ENCODE measurements around the gene RAB17. TPM values are rescaled to one million over a fixed set of nuclear protein-coding genes. Genes with fewer than 3 reads are reported as not detected.

The RAB17 gene
- polyA plus RNA-seq, 1 donor = 164 TPM

- no peaks in the 10 kb centered on the region for H3K36me3 ChIP-seq (ENCODE audit: control insufficient read depth, insufficient read depth, low read length)
- no peaks in the 10 kb centered on the region for H3K27me3 ChIP-seq (ENCODE audit: control insufficient read depth, insufficient read depth, low read length)
- no peak overlapping the region for H3K27ac ChIP-seq (ENCODE audit: low read length)
- no CpG with 5 or more reads among the region's 13 CpGs for WGBS (ENCODE audit: insufficient coverage, low lambda C conversion rate)
- no peaks in the 10 kb centered on the region for H3K9me3 ChIP-seq (ENCODE audit: control insufficient read depth, low read depth, low read length)
- peaks cover 7% of the 10 kb centered on the region for H3K4me1 ChIP-seq (ENCODE audit: control insufficient read depth, insufficient read depth, low read length)
- no peak for DNase-seq
- H3K4me3 ChIP-seq (ENCODE audit: low read length) = no peak overlapping the region
These were observed 43.6 kb downstream of the RAB17 start for GRCh38 chr2:237546876-237547395.

- no CpG with 5 or more reads among the region's 8 CpGs for WGBS (ENCODE audit: insufficient coverage, low lambda C conversion rate)
- Histone ChIP-seq H3K27ac (ENCODE audit: low read length) (no peak overlapping the region), H3K36me3 (ENCODE audit: control insufficient read depth, insufficient read depth, low read length) (no peaks in the 10 kb centered on the region), H3K27me3 (ENCODE audit: control insufficient read depth, insufficient read depth, low read length) (no peaks in the 10 kb centered on the region), H3K4me3 (ENCODE audit: low read length) (no peak overlapping the region), H3K4me1 (ENCODE audit: control insufficient read depth, insufficient read depth, low read length) (peaks cover 12% of the 10 kb centered on the region), H3K9me3 (ENCODE audit: control insufficient read depth, low read depth, low read length) (no peaks in the 10 kb centered on the region)
- no peak for DNase-seq
These were observed 44.3 kb downstream of the RAB17 start for GRCh38 chr2:237546040-237546875.

GRCh38 chr2:237542001-237542704 is 48.4 kb downstream of the RAB17 start:
- no peaks in the 10 kb centered on the region for H3K27me3 ChIP-seq (ENCODE audit: control insufficient read depth, insufficient read depth, low read length)
- no peak overlapping the region for H3K4me3 ChIP-seq (ENCODE audit: low read length)
- no peaks in the 10 kb centered on the region for H3K9me3 ChIP-seq (ENCODE audit: control insufficient read depth, low read depth, low read length)
- H3K36me3 ChIP-seq (ENCODE audit: control insufficient read depth, insufficient read depth, low read length) = no peaks in the 10 kb centered on the region
- no peak for DNase-seq
- no CpG with 5 or more reads among the region's 18 CpGs for WGBS (ENCODE audit: insufficient coverage, low lambda C conversion rate)
- H3K4me1 ChIP-seq (ENCODE audit: control insufficient read depth, insufficient read depth, low read length) = peaks cover 9% of the 10 kb centered on the region
- no peak overlapping the region for H3K27ac ChIP-seq (ENCODE audit: low read length)

GRCh38 chr2:237541243-237541642 is 49.3 kb downstream of the RAB17 start:
- Histone ChIP-seq H3K4me1 (ENCODE audit: control insufficient read depth, insufficient read depth, low read length) (peaks cover 9% of the 10 kb centered on the region), H3K27ac (ENCODE audit: low read length) (no peak overlapping the region), H3K36me3 (ENCODE audit: control insufficient read depth, insufficient read depth, low read length) (no peaks in the 10 kb centered on the region), H3K27me3 (ENCODE audit: control insufficient read depth, insufficient read depth, low read length) (no peaks in the 10 kb centered on the region), H3K4me3 (ENCODE audit: low read length) (no peak overlapping the region), H3K9me3 (ENCODE audit: control insufficient read depth, low read depth, low read length) (no peaks in the 10 kb centered on the region)
- DNase-seq = peak in 1 of 2 donors; percentile 61
- WGBS (ENCODE audit: insufficient coverage, low lambda C conversion rate) = no CpG with 5 or more reads among the region's 5 CpGs

- no peaks in the 10 kb centered on the region for H3K36me3 ChIP-seq (ENCODE audit: control insufficient read depth, insufficient read depth, low read length)
- H3K4me3 ChIP-seq (ENCODE audit: low read length) = no peak overlapping the region
- DNase-seq = peak; percentile 30 to 47
- no peaks in the 10 kb centered on the region for H3K9me3 ChIP-seq (ENCODE audit: control insufficient read depth, low read depth, low read length)
- peaks cover 9% of the 10 kb centered on the region for H3K4me1 ChIP-seq (ENCODE audit: control insufficient read depth, insufficient read depth, low read length)
- H3K27me3 ChIP-seq (ENCODE audit: control insufficient read depth, insufficient read depth, low read length) = no peaks in the 10 kb centered on the region
- no peak overlapping the region for H3K27ac ChIP-seq (ENCODE audit: low read length)
- no CpG with 5 or more reads among the region's 6 CpGs for WGBS (ENCODE audit: insufficient coverage, low lambda C conversion rate)
These were observed 49.7 kb downstream of the RAB17 start for GRCh38 chr2:237540823-237541222.

- H3K36me3 ChIP-seq (ENCODE audit: control insufficient read depth, insufficient read depth, low read length) = no peaks in the 10 kb centered on the region
- WGBS (ENCODE audit: insufficient coverage, low lambda C conversion rate) = no CpG with 5 or more reads among the region's 13 CpGs
- no peak overlapping the region for H3K27ac ChIP-seq (ENCODE audit: low read length)
- peaks cover 9% of the 10 kb centered on the region for H3K4me1 ChIP-seq (ENCODE audit: control insufficient read depth, insufficient read depth, low read length)
- H3K4me3 ChIP-seq (ENCODE audit: low read length) = no peak overlapping the region
- no peak for DNase-seq
- H3K9me3 ChIP-seq (ENCODE audit: control insufficient read depth, low read depth, low read length) = no peaks in the 10 kb centered on the region
- H3K27me3 ChIP-seq (ENCODE audit: control insufficient read depth, insufficient read depth, low read length) = no peaks in the 10 kb centered on the region
These were observed 50.2 kb downstream of the RAB17 start for GRCh38 chr2:237540223-237540775.

GRCh38 chr2:237539681-237540080 is 50.9 kb downstream of the RAB17 start:
- no peaks in the 10 kb centered on the region for H3K36me3 ChIP-seq (ENCODE audit: control insufficient read depth, insufficient read depth, low read length)
- no CpG with 5 or more reads among the region's 6 CpGs for WGBS (ENCODE audit: insufficient coverage, low lambda C conversion rate)

GRCh38 chr2:237538901-237539300 is 51.6 kb downstream of the RAB17 start:
- H3K36me3 ChIP-seq (ENCODE audit: control insufficient read depth, insufficient read depth, low read length) = no peaks in the 10 kb centered on the region
- H3K27me3 ChIP-seq (ENCODE audit: control insufficient read depth, insufficient read depth, low read length) = no peaks in the 10 kb centered on the region
- WGBS (ENCODE audit: insufficient coverage, low lambda C conversion rate) = no CpG with 5 or more reads among the region's 18 CpGs
- no peak overlapping the region for H3K4me3 ChIP-seq (ENCODE audit: low read length)
- DNase-seq = no peak
- no peak overlapping the region for H3K27ac ChIP-seq (ENCODE audit: low read length)
- H3K9me3 ChIP-seq (ENCODE audit: control insufficient read depth, low read depth, low read length) = no peaks in the 10 kb centered on the region
- peaks cover 9% of the 10 kb centered on the region for H3K4me1 ChIP-seq (ENCODE audit: control insufficient read depth, insufficient read depth, low read length)

More at GRCh38 chr2:237539681-237540080, 50.9 kb downstream of the RAB17 start:
- Histone ChIP-seq H3K9me3 (ENCODE audit: control insufficient read depth, low read depth, low read length) (no peaks in the 10 kb centered on the region), H3K27me3 (ENCODE audit: control insufficient read depth, insufficient read depth, low read length) (no peaks in the 10 kb centered on the region), H3K4me1 (ENCODE audit: control insufficient read depth, insufficient read depth, low read length) (peaks cover 9% of the 10 kb centered on the region), H3K4me3 (ENCODE audit: low read length) (no peak overlapping the region), H3K27ac (ENCODE audit: low read length) (no peak overlapping the region)
- no peak for DNase-seq

GRCh38 chr2:237538001-237538720 is 52.4 kb downstream of the RAB17 start:
- no CpG with 5 or more reads among the region's 29 CpGs for WGBS (ENCODE audit: insufficient coverage, low lambda C conversion rate)
- Histone ChIP-seq H3K27ac (ENCODE audit: low read length) (no peak overlapping the region), H3K4me3 (ENCODE audit: low read length) (no peak overlapping the region), H3K27me3 (ENCODE audit: control insufficient read depth, insufficient read depth, low read length) (no peaks in the 10 kb centered on the region), H3K36me3 (ENCODE audit: control insufficient read depth, insufficient read depth, low read length) (no peaks in the 10 kb centered on the region), H3K4me1 (ENCODE audit: control insufficient read depth, insufficient read depth, low read length) (peaks cover 9% of the 10 kb centered on the region), H3K9me3 (ENCODE audit: control insufficient read depth, low read depth, low read length) (no peaks in the 10 kb centered on the region)
- no peak for DNase-seq

GRCh38 chr2:237536617-237537016 is 53.9 kb downstream of the RAB17 start:
- DNase-seq = no peak
- no peaks in the 10 kb centered on the region for H3K36me3 ChIP-seq (ENCODE audit: control insufficient read depth, insufficient read depth, low read length)
- H3K27me3 ChIP-seq (ENCODE audit: control insufficient read depth, insufficient read depth, low read length) = no peaks in the 10 kb centered on the region
- H3K4me3 ChIP-seq (ENCODE audit: low read length) = no peak overlapping the region
- WGBS (ENCODE audit: insufficient coverage, low lambda C conversion rate) = no CpG with 5 or more reads among the region's 9 CpGs
- no peaks in the 10 kb centered on the region for H3K9me3 ChIP-seq (ENCODE audit: control insufficient read depth, low read depth, low read length)
- no peak overlapping the region for H3K27ac ChIP-seq (ENCODE audit: low read length)
- peaks cover 6% of the 10 kb centered on the region for H3K4me1 ChIP-seq (ENCODE audit: control insufficient read depth, insufficient read depth, low read length)
